MM.1S (cell line): Measurements from ENCODE around the gene ASPSCR1.

Experiments
- DNase-seq: peaks from one replicate; pipeline ENCODE4 v3.0.0-alpha.2; 2015
- H2AFZ ChIP-seq: fragments of 300-600 bp; sonication (generic); 2 replicates; pipeline ENCODE4 v1.6.0; 2016; ENCODE audit warnings: antibody characterized with exemption, low read length
- H3F3A ChIP-seq: fragments of 300-600 bp; sonication (generic); 2 replicates; pipeline ENCODE4 v1.6.1; 2016; ENCODE audit warnings: mild to moderate bottlenecking, antibody characterized with exemption, low read length, moderate library complexity, mixed read lengths; ENCODE audit not compliant: insufficient read depth
- H3K27ac ChIP-seq: fragments of 300-600 bp; sonication (generic); 2 replicates; pipeline ENCODE4 v1.5.1; 2016; ENCODE audit warnings: mild to moderate bottlenecking, low read length
- H3K27me3 ChIP-seq: fragments of 300-600 bp; sonication (generic); replicated peaks from 2 replicates; pipeline ENCODE4 v1.6.0; 2016; ENCODE audit warnings: low read length; ENCODE audit not compliant: insufficient read depth
- H3K36me3 ChIP-seq: fragments of 300-600 bp; sonication (generic); replicated peaks from 2 replicates; pipeline ENCODE4 v1.6.1; 2016; ENCODE audit warnings: mild to moderate bottlenecking, low read length, mixed read lengths; ENCODE audit not compliant: insufficient read depth
- H3K4me1 ChIP-seq: fragments of 300-600 bp; sonication (generic); 2 replicates; pipeline ENCODE4 v1.6.1; 2016; ENCODE audit warnings: low read length, mixed read lengths
- H3K4me2 ChIP-seq: fragments of 300-600 bp; sonication (generic); 2 replicates; pipeline ENCODE4 v1.6.0; 2016; ENCODE audit warnings: low read depth, low read length
- H3K4me3 ChIP-seq: fragments of 300-600 bp; sonication (generic); 2 replicates; pipeline ENCODE4 v1.5.1; 2016; ENCODE audit warnings: low read length, mixed read lengths
- H3K79me2 ChIP-seq: fragments of 300-600 bp; sonication (generic); 2 replicates; pipeline ENCODE4 v1.6.1; 2016; ENCODE audit warnings: mixed run types, low read length, mixed read lengths
- H3K9ac ChIP-seq: fragments of 300-600 bp; sonication (generic); 2 replicates; pipeline ENCODE4 v1.6.1; 2016; ENCODE audit warnings: low read length, mixed read lengths
- H3K9me2 ChIP-seq: fragments of 300-600 bp; sonication (generic); replicated peaks from 2 replicates; pipeline ENCODE4 v1.6.1; 2016; ENCODE audit warnings: mild to moderate bottlenecking, low read length, mixed read lengths; ENCODE audit not compliant: insufficient read depth
- H3K9me3 ChIP-seq: fragments of 300-600 bp; sonication (generic); replicated peaks from 2 replicates; pipeline ENCODE4 v1.6.1; 2016; ENCODE audit warnings: mild to moderate bottlenecking, low read length, mixed read lengths; ENCODE audit not compliant: insufficient read depth
- H4K20me1 ChIP-seq: fragments of 300-600 bp; sonication (generic); 2 replicates; pipeline ENCODE4 v1.6.1; 2016; ENCODE audit warnings: mild to moderate bottlenecking, low read length, moderate library complexity, mixed read lengths; ENCODE audit not compliant: insufficient read depth
- EZH2 ChIP-seq: fragments of 300-600 bp; sonication (generic); optimal IDR thresholded peaks from 2 replicates; pipeline ENCODE3; 2017; ENCODE audit warnings: low read depth, mild to moderate bottlenecking, antibody characterized with exemption, low read length, mixed read lengths
- EZH2phosphoT487 ChIP-seq: fragments of 300-600 bp; sonication (generic); IDR thresholded peaks from 2 replicates; pipeline ENCODE4 v1.6.1; 2018; ENCODE audit warnings: antibody characterized with exemption, low read length
- TF ChIP-seq, protein P1 (sequence below): fragments of 300-600 bp; sonication (generic); IDR thresholded peaks from 2 replicates; pipeline ENCODE4 v1.5.1; 2016; ENCODE audit warnings: antibody characterized with exemption, low read length, mixed read lengths

Gene ASPSCR1

DNA sequence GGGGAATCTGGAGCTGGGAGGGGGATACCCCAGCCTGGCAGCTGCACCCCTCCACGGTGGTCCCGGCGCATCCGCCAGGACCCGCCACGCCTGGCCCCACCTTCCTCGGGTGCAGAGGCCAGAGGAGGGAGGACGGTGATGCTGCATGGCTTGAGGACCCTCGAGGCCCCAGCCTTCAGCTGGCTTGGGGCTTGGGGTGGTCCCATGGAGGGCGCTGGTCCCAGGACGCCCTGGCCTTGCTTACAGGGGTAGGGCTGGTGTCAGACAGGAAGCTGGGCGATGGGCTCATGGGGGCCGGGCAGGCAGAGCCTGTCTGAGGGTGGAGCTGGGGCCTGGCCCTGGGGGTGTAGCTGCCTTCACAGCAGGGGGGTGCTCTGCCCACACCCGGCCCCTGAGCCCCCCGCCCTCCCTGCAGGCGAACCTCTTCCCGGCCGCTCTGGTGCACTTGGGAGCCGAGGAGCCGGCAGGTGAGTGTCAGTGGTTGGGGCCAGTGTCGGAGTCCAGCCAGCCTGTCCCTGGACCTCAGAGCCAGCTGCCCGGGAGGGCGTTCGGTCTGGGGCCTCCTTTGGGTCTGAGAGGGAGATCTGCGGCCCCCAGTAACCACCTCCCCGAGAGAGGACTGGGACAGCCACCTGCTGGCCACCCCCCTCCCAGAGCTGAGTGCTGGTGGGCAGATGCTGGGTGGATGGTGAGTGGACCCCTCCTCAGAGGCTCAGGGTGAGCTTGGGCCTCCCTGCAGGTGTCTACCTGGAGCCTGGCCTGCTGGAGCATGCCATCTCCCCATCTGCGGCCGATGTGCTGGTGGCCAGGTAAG lies 38.8 kb downstream of the ASPSCR1 start:
- peaks cover 13% of the 10 kb centered on the region for H3K79me2 ChIP-seq
- no peaks in the 10 kb centered on the region for H4K20me1 ChIP-seq
- TF ChIP-seq EZH2 (no peak), EZH2phosphoT487 (no peak)
- no peak for DNase-seq
- H3K9ac ChIP-seq, result no peak overlapping the region
- H2AFZ ChIP-seq, result no peak overlapping the region
- H3K4me2 ChIP-seq, result no peak overlapping the region
- no peak overlapping the region for H3K27ac ChIP-seq
- H3K9me2 ChIP-seq, result no peaks in the 10 kb centered on the region
- no peaks in the 10 kb centered on the region for H3K36me3 ChIP-seq
- no peaks in the 10 kb centered on the region for H3K9me3 ChIP-seq
- H3K4me1 ChIP-seq, result 0 out of 2 replicates have a peak, but pooled peaks cover 1% of the 10 kb centered on the region
- 0 out of 2 replicates have a peak, but pooled peaks cover under 1% of the 10 kb centered on the region for H3F3A ChIP-seq
- no peaks in the 10 kb centered on the region for H3K27me3 ChIP-seq
- no peak overlapping the region for H3K4me3 ChIP-seq

DNA sequence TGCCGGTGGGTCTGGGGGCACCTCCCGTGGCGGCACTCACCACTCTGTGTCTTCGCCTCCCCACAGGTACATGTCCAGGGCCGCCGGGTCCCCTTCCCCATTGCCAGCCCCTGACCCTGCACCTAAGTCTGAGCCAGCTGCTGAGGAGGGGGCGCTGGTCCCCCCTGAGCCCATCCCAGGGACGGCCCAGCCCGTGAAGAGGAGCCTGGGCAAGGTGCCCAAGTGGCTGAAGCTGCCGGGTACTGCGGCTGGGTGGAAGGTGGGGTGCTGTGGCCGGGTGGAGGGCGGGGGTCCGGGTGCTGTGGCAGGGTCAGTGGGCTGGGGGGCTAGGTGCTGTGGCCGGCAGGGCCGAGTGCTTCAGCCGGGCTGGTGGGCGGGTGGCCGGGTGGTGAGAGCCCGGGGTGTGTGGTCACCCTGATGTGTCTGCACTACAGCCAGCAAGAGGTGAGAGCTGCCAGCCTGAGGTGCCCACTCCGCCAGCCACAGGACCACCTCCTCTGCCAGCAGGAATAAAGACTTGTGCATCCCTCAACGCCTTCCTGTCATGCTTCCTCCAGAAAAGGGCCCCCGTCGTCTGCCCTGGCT lies 39.5 kb downstream of the ASPSCR1 start:
- no peaks in the 10 kb centered on the region for H3K9me2 ChIP-seq
- H3K4me3 ChIP-seq, result no peak overlapping the region
- 0 out of 2 replicates have a peak, but pooled peaks cover 3% of the 10 kb centered on the region for H3K4me1 ChIP-seq
- no peak for DNase-seq
- no peak overlapping the region for H2AFZ ChIP-seq
- H3K79me2 ChIP-seq, result peaks cover 20% of the 10 kb centered on the region
- no peaks in the 10 kb centered on the region for H3K36me3 ChIP-seq
- no peaks in the 10 kb centered on the region for H3K9me3 ChIP-seq
- TF ChIP-seq EZH2 (no peak), EZH2phosphoT487 (no peak)
- TF ChIP-seq, protein P1, sequence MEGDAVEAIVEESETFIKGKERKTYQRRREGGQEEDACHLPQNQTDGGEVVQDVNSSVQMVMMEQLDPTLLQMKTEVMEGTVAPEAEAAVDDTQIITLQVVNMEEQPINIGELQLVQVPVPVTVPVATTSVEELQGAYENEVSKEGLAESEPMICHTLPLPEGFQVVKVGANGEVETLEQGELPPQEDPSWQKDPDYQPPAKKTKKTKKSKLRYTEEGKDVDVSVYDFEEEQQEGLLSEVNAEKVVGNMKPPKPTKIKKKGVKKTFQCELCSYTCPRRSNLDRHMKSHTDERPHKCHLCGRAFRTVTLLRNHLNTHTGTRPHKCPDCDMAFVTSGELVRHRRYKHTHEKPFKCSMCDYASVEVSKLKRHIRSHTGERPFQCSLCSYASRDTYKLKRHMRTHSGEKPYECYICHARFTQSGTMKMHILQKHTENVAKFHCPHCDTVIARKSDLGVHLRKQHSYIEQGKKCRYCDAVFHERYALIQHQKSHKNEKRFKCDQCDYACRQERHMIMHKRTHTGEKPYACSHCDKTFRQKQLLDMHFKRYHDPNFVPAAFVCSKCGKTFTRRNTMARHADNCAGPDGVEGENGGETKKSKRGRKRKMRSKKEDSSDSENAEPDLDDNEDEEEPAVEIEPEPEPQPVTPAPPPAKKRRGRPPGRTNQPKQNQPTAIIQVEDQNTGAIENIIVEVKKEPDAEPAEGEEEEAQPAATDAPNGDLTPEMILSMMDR, result no peak
- H3K27ac ChIP-seq, result no peak overlapping the region
- peaks cover 8% of the 10 kb centered on the region for H3F3A ChIP-seq
- H3K9ac ChIP-seq, result no peak overlapping the region
- H3K4me2 ChIP-seq, result no peak overlapping the region
- H4K20me1 ChIP-seq, result no peaks in the 10 kb centered on the region
- H3K27me3 ChIP-seq, result no peaks in the 10 kb centered on the region

DNA sequence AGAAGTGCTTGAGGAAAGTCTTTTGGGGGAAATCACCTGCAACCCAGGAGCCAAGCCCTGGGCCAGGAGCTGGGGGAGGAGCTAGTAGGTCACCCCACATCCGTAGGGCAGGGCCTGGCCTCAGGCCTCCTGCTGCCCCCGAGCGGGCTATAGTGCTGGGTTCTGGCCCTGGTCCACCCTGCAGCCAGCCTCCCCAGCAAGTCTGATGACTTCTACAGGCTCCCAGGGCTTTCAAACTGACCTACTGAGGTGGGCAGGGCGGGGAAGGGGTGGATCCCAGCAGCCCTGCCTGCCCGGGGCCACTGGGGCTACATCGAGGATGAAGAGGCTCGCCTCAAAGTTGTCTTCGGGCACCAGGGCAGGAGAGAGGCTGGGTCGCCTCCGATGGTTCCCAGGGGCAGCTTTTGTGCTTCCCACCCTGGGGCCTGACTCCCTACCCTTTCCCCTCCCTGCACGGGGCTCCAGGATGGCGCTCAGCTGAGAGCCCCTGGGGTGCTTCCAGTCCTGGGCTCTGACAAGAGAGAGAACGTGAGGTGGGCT lies 40.3 kb downstream of the ASPSCR1 start:
- no peaks in the 10 kb centered on the region for H3K36me3 ChIP-seq
- DNase-seq, result no peak
- H3K4me3 ChIP-seq, result no peak overlapping the region
- no peak overlapping the region for H3K27ac ChIP-seq
- 0 out of 2 replicates have a peak, but pooled peaks cover 3% of the 10 kb centered on the region for H3K4me1 ChIP-seq
- H3K4me2 ChIP-seq, result no peak overlapping the region
- no peaks in the 10 kb centered on the region for H4K20me1 ChIP-seq
- peaks cover 13% of the 10 kb centered on the region for H3F3A ChIP-seq
- H3K79me2 ChIP-seq, result peaks cover 27% of the 10 kb centered on the region
- no peak overlapping the region for H2AFZ ChIP-seq
- H3K9me2 ChIP-seq, result no peaks in the 10 kb centered on the region
- H3K9ac ChIP-seq, result no peak overlapping the region
- no peak for TF ChIP-seq EZH2
- TF ChIP-seq, protein P1, result no peak
- TF ChIP-seq EZH2phosphoT487, result no peak
- H3K27me3 ChIP-seq, result no peaks in the 10 kb centered on the region
- no peaks in the 10 kb centered on the region for H3K9me3 ChIP-seq
